H9 (cell line): ENCODE results near the gene BICD1. TPM values are rescaled to one million over a fixed set of nuclear protein-coding genes. Genes with fewer than 3 reads are reported as not detected.

Experiments
- DNase-seq: peaks from one replicate; pipeline ENCODE4 v3.0.0-alpha.2; 2017
- H2AFZ ChIP-seq: one replicate; pipeline ENCODE4 v1.6.1; 2013; ENCODE audit warnings: mild to moderate bottlenecking, low read length, control low read depth, moderate library complexity
- H2AK5ac ChIP-seq: 2 replicates; pipeline ENCODE4 v1.6.1; 2013; ENCODE audit warnings: low read length, control low read depth, mixed read lengths; ENCODE audit not compliant: insufficient read length
- H2BK120ac ChIP-seq: one replicate; pipeline ENCODE4 v1.6.1; 2013; ENCODE audit warnings: low read depth, mild to moderate bottlenecking, low read length, control low read depth, inconsistent platforms; ENCODE audit not compliant: poor library complexity, severe bottlenecking
- H2BK12ac ChIP-seq: 2 replicates; pipeline ENCODE4 v1.6.1; 2013; ENCODE audit warnings: low read length, control low read depth, mixed read lengths, low read depth; ENCODE audit not compliant: insufficient read length
- H2BK15ac ChIP-seq: 2 replicates; pipeline ENCODE4 v1.6.1; 2013; ENCODE audit warnings: low read depth, low read length, control low read depth
- H2BK20ac ChIP-seq: one replicate; pipeline ENCODE4 v1.6.1; 2013; ENCODE audit warnings: low read depth, mild to moderate bottlenecking, low read length, control low read depth, inconsistent platforms; ENCODE audit not compliant: poor library complexity, severe bottlenecking
- H2BK5ac ChIP-seq: 2 replicates; pipeline ENCODE4 v1.6.1; 2013; ENCODE audit warnings: low read length, control low read depth, mixed read lengths; ENCODE audit not compliant: insufficient read length
- H3K14ac ChIP-seq: 2 replicates; pipeline ENCODE4 v1.6.1; 2013; ENCODE audit warnings: low read length, control low read depth; ENCODE audit not compliant: insufficient read depth
- H3K18ac ChIP-seq: 2 replicates; pipeline ENCODE4 v1.6.1; 2013; ENCODE audit warnings: low read depth, mild to moderate bottlenecking, mixed read lengths, low read length, control low read depth; ENCODE audit not compliant: insufficient read length
- H3K23ac ChIP-seq: 2 replicates; pipeline ENCODE4 v1.6.1; 2013; ENCODE audit warnings: low read length, control low read depth, mixed read lengths, low read depth; ENCODE audit not compliant: insufficient read length
- H3K23me2 ChIP-seq: 2 replicates; pipeline ENCODE4 v1.6.1; 2013; ENCODE audit warnings: low read depth, mild to moderate bottlenecking, mixed read lengths, low read length, control low read depth; ENCODE audit not compliant: insufficient read length, poor library complexity, severe bottlenecking
- H3K27ac ChIP-seq: 2 replicates; pipeline ENCODE4 v1.5.1; 2013; ENCODE audit warnings: low read length, control low read depth, mixed read lengths, low read depth; ENCODE audit not compliant: insufficient read length
- H3K27me3 ChIP-seq: 2 replicates; pipeline ENCODE4 v1.6.1; 2013; ENCODE audit warnings: low read length, control low read depth, inconsistent platforms; ENCODE audit not compliant: insufficient read depth
- H3K4ac ChIP-seq: 2 replicates; pipeline ENCODE4 v1.6.1; 2013; ENCODE audit warnings: low read depth, mild to moderate bottlenecking, control low read depth, inconsistent platforms, low read length, moderate library complexity
- H3K4me1 ChIP-seq: 2 replicates; pipeline ENCODE4 v1.6.1; 2013; ENCODE audit warnings: low read length, control low read depth, inconsistent platforms; ENCODE audit not compliant: insufficient read depth
- H3K4me2 ChIP-seq: 2 replicates; pipeline ENCODE4 v1.6.1; 2013; ENCODE audit warnings: low read length, control low read depth, mixed read lengths; ENCODE audit not compliant: insufficient read length, insufficient read depth
- H3K56ac ChIP-seq: 2 replicates; pipeline ENCODE4 v1.6.1; 2013; ENCODE audit warnings: low read depth, mild to moderate bottlenecking, mixed read lengths, low read length, control low read depth; ENCODE audit not compliant: insufficient read length
- H3K79me1 ChIP-seq: 2 replicates; pipeline ENCODE4 v1.6.1; 2013; ENCODE audit warnings: low read depth, mild to moderate bottlenecking, moderate library complexity, low read length, control low read depth, inconsistent platforms; ENCODE audit not compliant: insufficient read depth, poor library complexity, severe bottlenecking
- H3K79me2 ChIP-seq: 2 replicates; pipeline ENCODE4 v1.6.1; 2013; ENCODE audit warnings: low read length, control low read depth, inconsistent platforms; ENCODE audit not compliant: insufficient read depth
- H3K9ac ChIP-seq: 2 replicates; pipeline ENCODE4 v1.6.1; 2013; ENCODE audit warnings: low read length, control low read depth, mixed read lengths; ENCODE audit not compliant: insufficient read length; ENCODE audit errors: extremely low read depth
- H3K9me3 ChIP-seq: one replicate; pipeline ENCODE4 v1.6.1; 2013; ENCODE audit warnings: low read depth, low read length, inconsistent platforms; ENCODE audit not compliant: control insufficient read depth
- H3T11ph ChIP-seq: one replicate; pipeline ENCODE4 v1.6.1; 2013; ENCODE audit warnings: mild to moderate bottlenecking, low read length, control low read depth, inconsistent platforms
- H4K20me1 ChIP-seq: one replicate; pipeline ENCODE4 v1.6.1; 2013; ENCODE audit not compliant: control insufficient read depth, insufficient read length, insufficient read depth
- H4K5ac ChIP-seq: 2 replicates; pipeline ENCODE4 v1.6.1; 2013; ENCODE audit warnings: low read depth, mild to moderate bottlenecking, mixed read lengths, low read length, control low read depth; ENCODE audit not compliant: insufficient read length
- H4K8ac ChIP-seq: replicated peaks from 2 replicates; pipeline ENCODE4 v1.6.1; 2013; ENCODE audit warnings: low read length, control low read depth, mixed read lengths, low read depth; ENCODE audit not compliant: insufficient read length
- H4K91ac ChIP-seq: 2 replicates; pipeline ENCODE4 v1.6.1; 2013; ENCODE audit warnings: low read depth, mild to moderate bottlenecking, moderate library complexity, mixed read lengths, low read length, control low read depth; ENCODE audit not compliant: insufficient read length
- H3K27ac Mint-ChIP-seq, 3 experiments: 2 replicates in 2 of 3; 3 replicates in 1 of 3; pipeline ENCODE4 v1.8.0; 2020 to 2021; ENCODE audit warnings: mixed read lengths in 3 of 3, mild to moderate bottlenecking in 1 of 3, moderate library complexity in 1 of 3
- H3K27me3 Mint-ChIP-seq: 2 replicates; pipeline ENCODE4 v1.8.0; 2021; ENCODE audit warnings: low read depth, mild to moderate bottlenecking, moderate library complexity, mixed read lengths
- H3K36me3 Mint-ChIP-seq, 3 experiments: 2 replicates in 2 of 3; 3 replicates in 1 of 3; pipeline ENCODE4 v1.8.0; 2020 to 2021; ENCODE audit warnings: low read depth in 3 of 3, mixed read lengths in 3 of 3; ENCODE audit not compliant: insufficient read depth in 1 of 3
- H3K4me1 Mint-ChIP-seq, 2 experiments: 2 replicates each; pipeline ENCODE4 v1.8.0; 2020; ENCODE audit warnings: mixed read lengths in 2 of 2
- H3K4me3 Mint-ChIP-seq, 2 experiments: 2 replicates in 1 of 2; 3 replicates in 1 of 2; pipeline ENCODE4 v1.8.0; 2020 to 2021; ENCODE audit warnings: mild to moderate bottlenecking in 2 of 2, mixed read lengths in 2 of 2, moderate library complexity in 1 of 2
- H3K9me3 Mint-ChIP-seq, 2 experiments: 2 replicates in 1 of 2; 3 replicates in 1 of 2; pipeline ENCODE4 v1.8.0; 2020; ENCODE audit warnings: mild to moderate bottlenecking in 2 of 2, mixed read lengths in 2 of 2, moderate library complexity in 1 of 2
- WGBS: extraction: QIAGEN DNeasy Blood & Tissue Kit; methylation state at CpG from one replicate; pipeline ENCODE4 v1.1.7; 2013; ENCODE audit warnings: missing lambda C conversion rate, low lambda C conversion rate, mixed read lengths; ENCODE audit not compliant: insufficient read length; ENCODE audit errors: extremely low coverage; 5-methylcytosine and 5-hydroxymethylcytosine counted together
- total RNA-seq: library from RNA; stranded (reverse); gene quantifications from 2 replicates; pipeline ENCODE4 v1.2.1, GENCODE V29; 2021
- TF ChIP-seq, protein P1 (sequence below): fragments of 200-600 bp; sonication (generic); conservative IDR thresholded peaks from 3 replicates; pipeline ENCODE4 v1.8.0; 2021; ENCODE audit warnings: antibody characterized with exemption, mild to moderate bottlenecking

BICD1 gene
- total RNA-seq, 1 experiment from 2014 or later, result 134 TPM

DNA sequence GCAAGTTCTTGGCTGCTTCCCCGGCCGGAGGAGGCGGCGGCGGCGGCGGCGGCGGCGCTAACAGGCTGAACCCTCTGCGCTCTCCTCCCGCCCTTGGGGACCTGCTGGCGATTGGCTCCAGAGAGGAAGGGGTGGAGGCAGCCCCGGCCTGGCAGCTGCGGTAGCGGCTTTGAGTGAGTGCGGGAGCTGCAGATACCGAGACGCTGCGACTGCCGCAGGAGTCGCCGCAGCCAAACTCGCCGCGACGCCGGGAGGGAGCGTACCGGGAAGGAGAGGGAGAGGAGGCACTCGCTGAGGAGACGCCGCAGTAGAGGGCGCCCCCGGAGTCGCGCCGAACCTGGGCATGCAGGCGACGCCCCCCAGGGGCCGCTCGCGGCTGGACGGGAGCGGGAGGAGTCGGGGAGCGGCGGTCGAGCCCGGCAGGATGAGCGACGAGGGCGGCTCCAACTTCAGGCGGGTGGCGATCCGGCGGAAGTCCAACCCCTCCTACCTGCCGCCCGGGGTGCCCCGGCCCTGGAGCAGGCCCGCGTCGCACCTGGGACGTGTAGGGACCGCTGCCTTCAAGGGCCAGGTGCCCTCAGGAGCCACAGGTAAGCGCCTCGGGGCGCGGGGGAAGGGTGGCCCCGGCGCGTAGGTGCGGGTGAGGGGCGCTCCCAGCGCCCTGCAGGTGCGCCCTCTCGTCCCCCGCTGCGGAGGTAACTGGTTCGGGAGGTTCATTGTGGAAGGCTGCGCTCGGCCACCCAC is 292.9 kb downstream of the BICD1 start, which contains the start of gene FGD4:
Gene FGD4, plus strand, starts transcription at position 189 of the 744 bp plus-strand sequence.
- Histone ChIP-seq H3K4ac (no peak within 1 kb of the TSS), H3K23me2 (peaks cover 5% of the 10 kb centered on the region), H3K4me2 (peak within 1 kb of the TSS; percentile 98), H4K20me1 (no peaks in the 10 kb centered on the region), H4K91ac (no peak within 1 kb of the TSS), H2BK20ac (no peak within 1 kb of the TSS), H2BK15ac (no peak within 1 kb of the TSS), H2BK120ac (no peak within 1 kb of the TSS), H3T11ph (no peak within 1 kb of the TSS), H3K56ac (no peak within 1 kb of the TSS), H3K14ac (peak within 1 kb of the TSS; percentile 86), H3K27ac (peak within 1 kb of the TSS; percentile 85), H2AFZ (no peak within 1 kb of the TSS), H3K4me1 (peaks cover 7% of the 10 kb centered on the region; the same call in 1 of the 2 replicates), H3K23ac (no peak within 1 kb of the TSS), H3K27me3 (no peaks in the 10 kb centered on the region), H3K79me2 (peaks cover 28% of the 10 kb centered on the region; the same call in 1 of the 2 replicates), H3K9me3 (no peaks in the 10 kb centered on the region), H3K18ac (peak within 1 kb of the TSS; percentile 85), H2BK5ac (no peak within 1 kb of the TSS), H3K79me1 (no peaks in the 10 kb centered on the region), H3K9ac (peak within 1 kb of the TSS; percentile 69), H2AK5ac (no peak within 1 kb of the TSS), H4K5ac (no peak within 1 kb of the TSS), H4K8ac (no peak within 1 kb of the TSS), H2BK12ac (peak within 1 kb of the TSS; percentile 25)
- Mint-ChIP-seq H3K4me3 (peak within 1 kb of the TSS; percentile 95 to 97), H3K36me3 (peaks cover 9 to 37% (median 35%) of the 10 kb centered on the region in 3 experiments), H3K27me3 (no peaks in the 10 kb centered on the region), H3K4me1 (peaks cover 35 to 50% of the 10 kb centered on the region in 2 experiments), H3K27ac (peak within 1 kb of the TSS; percentile 95 to 99 (median 99)), H3K9me3 (peaks cover 0 to 2% of the 10 kb centered on the region in 2 experiments; a peak in 2 of 5 replicates)
- DNase-seq, result peak; percentile 95
- WGBS, result no CpG with 5 or more reads among the region's 82 CpGs
- TF ChIP-seq, protein P1, sequence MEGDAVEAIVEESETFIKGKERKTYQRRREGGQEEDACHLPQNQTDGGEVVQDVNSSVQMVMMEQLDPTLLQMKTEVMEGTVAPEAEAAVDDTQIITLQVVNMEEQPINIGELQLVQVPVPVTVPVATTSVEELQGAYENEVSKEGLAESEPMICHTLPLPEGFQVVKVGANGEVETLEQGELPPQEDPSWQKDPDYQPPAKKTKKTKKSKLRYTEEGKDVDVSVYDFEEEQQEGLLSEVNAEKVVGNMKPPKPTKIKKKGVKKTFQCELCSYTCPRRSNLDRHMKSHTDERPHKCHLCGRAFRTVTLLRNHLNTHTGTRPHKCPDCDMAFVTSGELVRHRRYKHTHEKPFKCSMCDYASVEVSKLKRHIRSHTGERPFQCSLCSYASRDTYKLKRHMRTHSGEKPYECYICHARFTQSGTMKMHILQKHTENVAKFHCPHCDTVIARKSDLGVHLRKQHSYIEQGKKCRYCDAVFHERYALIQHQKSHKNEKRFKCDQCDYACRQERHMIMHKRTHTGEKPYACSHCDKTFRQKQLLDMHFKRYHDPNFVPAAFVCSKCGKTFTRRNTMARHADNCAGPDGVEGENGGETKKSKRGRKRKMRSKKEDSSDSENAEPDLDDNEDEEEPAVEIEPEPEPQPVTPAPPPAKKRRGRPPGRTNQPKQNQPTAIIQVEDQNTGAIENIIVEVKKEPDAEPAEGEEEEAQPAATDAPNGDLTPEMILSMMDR, result peak; percentile 69
